Panc1 (cell line): Measurements from ENCODE around the gene FARS2. TPM values are rescaled to one million over a fixed set of nuclear protein-coding genes. Genes with fewer than 3 reads are reported as not detected.

Experiments used
- ATAC-seq: fragments of 200-7000 bp; cut with Tn5 transposase; 2 replicates; pipeline ENCODE4 v1.9.1; 2020; ENCODE audit warnings: mild to moderate bottlenecking, moderate library complexity
- BruUV-seq: library from RNA; stranded (reverse); fragments of 400-500 nt; replicated peaks from 2 replicates; lab custom pipeline; 2021; lab: Mats Ljungman, UMichigan
- CTCF ChIA-PET: fragments of 300-600 bp; sonication (Branson Sonifier 250); formaldehyde crosslinking; loops from one replicate; lab custom pipeline; 2022; ENCODE audit warnings: antibody characterized with exemption; lab: Charles Lee
- POLR2A ChIA-PET: fragments of 300-600 bp; sonication (Branson Sonifier 250); formaldehyde crosslinking; loops from one replicate; lab custom pipeline; 2022; ENCODE audit warnings: antibody characterized with exemption; lab: Charles Lee
- DNase-seq: peaks from one replicate; pipeline ENCODE4 v3.0.0-alpha.2; 2010; ENCODE audit warnings: low read depth, low spot score
- H3K27ac ChIP-seq: 2 replicates; pipeline ENCODE4 v1.5.1; 2011; ENCODE audit warnings: mild to moderate bottlenecking, low read length, inconsistent platforms
- H3K27me3 ChIP-seq: fragments of 200-500 bp; sonication (Bioruptor generic); 2 replicates; pipeline ENCODE4 v1.6.0; 2014; ENCODE audit warnings: low read length, inconsistent platforms; ENCODE audit not compliant: control insufficient read depth, insufficient read depth
- H3K36me3 ChIP-seq: fragments of 200-500 bp; sonication (Bioruptor generic); 2 replicates; pipeline ENCODE4 v1.5.1; 2014; ENCODE audit warnings: inconsistent platforms, mild to moderate bottlenecking, low read length, moderate library complexity; ENCODE audit not compliant: control insufficient read depth, insufficient read depth
- H3K4me1 ChIP-seq: 2 replicates; pipeline ENCODE4 v1.5.1; 2011; ENCODE audit warnings: inconsistent platforms, mild to moderate bottlenecking, low read length, moderate library complexity; ENCODE audit not compliant: control insufficient read depth, insufficient read depth
- H3K4me3 ChIP-seq, 2 experiments: 2 replicates each; pipeline ENCODE4 v1.5.1; 2011 to 2012; ENCODE audit warnings: low read depth in 2 of 2, low read length in 2 of 2, mild to moderate bottlenecking in 2 of 2, inconsistent platforms in 1 of 2, moderate library complexity in 1 of 2
- H3K9me3 ChIP-seq: fragments of 200-500 bp; sonication (Bioruptor generic); 2 replicates; pipeline ENCODE4 v1.5.1; 2014; ENCODE audit warnings: low read depth, mild to moderate bottlenecking, inconsistent platforms, low read length, moderate library complexity; ENCODE audit not compliant: control insufficient read depth, insufficient read depth
- CTCF ChIP-seq: fragments of 450-650 bp; IDR thresholded peaks from 2 replicates; pipeline ENCODE4 v1.5.1; 2017; ENCODE audit warnings: mild to moderate bottlenecking
- POLR2AphosphoS5 ChIP-seq: IDR thresholded peaks from 2 replicates; pipeline ENCODE4 v1.6.1; 2012; ENCODE audit warnings: mild to moderate bottlenecking, low read depth, low read length, moderate library complexity
- REST ChIP-seq, 2 experiments: IDR thresholded peaks; 2 replicates each; pipeline ENCODE4 v1.6.1; 2011 to 2012; ENCODE audit warnings: low read depth in 2 of 2, control low read depth in 1 of 2, low read length in 1 of 2, mild to moderate bottlenecking in 1 of 2, moderate library complexity in 1 of 2; ENCODE audit not compliant: insufficient read depth in 1 of 2
- SIN3A ChIP-seq: IDR thresholded peaks from 2 replicates; pipeline ENCODE4 v1.6.1; 2012; ENCODE audit warnings: low read depth, mild to moderate bottlenecking, low read length, moderate library complexity, borderline replicate concordance; ENCODE audit not compliant: insufficient read depth
- TCF7L2 ChIP-seq: IDR thresholded peaks from 2 replicates; pipeline ENCODE4 v1.6.1; 2011; ENCODE audit warnings: mild to moderate bottlenecking, low read depth, low read length, inconsistent platforms
- in situ Hi-C: cut with HindIII; loops from 2 replicates; pipeline ENCODE4 v1.10.0; 2016; ENCODE audit warnings: low sequenced_read_pairs, low pct_unique_long_range_greater_than_20kb
- intact Hi-C: fragments of 100-400 bp; cut with micrococcal nuclease; formaldehyde crosslinking; loops from one replicate; pipeline ENCODE4 v1.10.0; 2022; ENCODE audit not compliant: unreplicated experiment
- total RNA-seq: library from RNA; stranded (reverse); gene quantifications from one replicate; pipeline ENCODE4 v1.2.1, GENCODE V29; 2021; ENCODE audit not compliant: unreplicated experiment

FARS2 gene
- total RNA-seq, 1 experiment from 2014 or later = 12.8 TPM

GRCh38 chr6:5776706-5777390, 515.5 kb downstream of the FARS2 start:
- no peaks in the 10 kb centered on the region for H3K4me1 ChIP-seq
- POLR2A ChIA-PET = no interaction called here
- H3K27ac ChIP-seq = no peak overlapping the region
- ATAC-seq = no peak
- no peak for DNase-seq
- H3K27me3 ChIP-seq = no peaks in the 10 kb centered on the region
- no peaks in the 10 kb centered on the region for H3K36me3 ChIP-seq
- H3K9me3 ChIP-seq = no peaks in the 10 kb centered on the region
- BruUV-seq = no TSS peak
- no peak for TF ChIP-seq CTCF
- CTCF ChIA-PET = no interaction called here
- intact Hi-C loops (no loop called here), in situ Hi-C loops (no loop called here)
- no peak overlapping the region for H3K4me3 ChIP-seq

GRCh38 chr6:5778317-5778857, 517.1 kb downstream of the FARS2 start:
- Histone ChIP-seq H3K9me3 (no peaks in the 10 kb centered on the region), H3K4me1 (no peaks in the 10 kb centered on the region), H3K27ac (no peak overlapping the region), H3K4me3 (no peak overlapping the region), H3K27me3 (no peaks in the 10 kb centered on the region), H3K36me3 (no peaks in the 10 kb centered on the region)
- ChIA-PET POLR2A (no interaction called here), CTCF (no interaction called here)
- no TSS peak for BruUV-seq
- TF ChIP-seq POLR2AphosphoS5 (no peak), TCF7L2 (no peak), SIN3A (no peak)
- DNase-seq (no peak), ATAC-seq (no peak)
- in situ Hi-C loops (no loop called here), intact Hi-C loops (no loop called here)

- BruUV-seq = no TSS peak
These were observed 517.6 kb downstream of the FARS2 start for GRCh38 chr6:5778906-5779305.

More at GRCh38 chr6:5778906-5779305, 517.6 kb downstream of the FARS2 start:
- no peak for TF ChIP-seq CTCF
- TF ChIP-seq REST (IDR thresholded peaks at IDR 0.05; ENCODE audit: insufficient read depth in 1 of 2, low read depth in 2 of 2, low read length in 1 of 2) = no peak
- no peak for TF ChIP-seq POLR2AphosphoS5
- no peak for TF ChIP-seq TCF7L2
- no peak for TF ChIP-seq SIN3A
- ChIA-PET CTCF (no interaction called here), POLR2A (no interaction called here)
- in situ Hi-C loops (no loop called here), intact Hi-C loops (no loop called here)
- H3K27ac ChIP-seq = no peak overlapping the region
- no peaks in the 10 kb centered on the region for H3K4me1 ChIP-seq
- H3K36me3 ChIP-seq = no peaks in the 10 kb centered on the region
- no peak for DNase-seq
- H3K27me3 ChIP-seq = no peaks in the 10 kb centered on the region
- ATAC-seq = no peak
- no peak overlapping the region for H3K4me3 ChIP-seq
- H3K9me3 ChIP-seq = no peaks in the 10 kb centered on the region
